ENCODE data around the gene LRTM1. TPM values are rescaled to one million over a fixed set of nuclear protein-coding genes. Genes with fewer than 3 reads are reported as not detected.

Gene LRTM1
- total and polyA plus RNA-seq, 2 of the 13 experiments (the other 11 are each of a cell fraction or from before 2014, with no cell fraction given) = not detected

DNA sequence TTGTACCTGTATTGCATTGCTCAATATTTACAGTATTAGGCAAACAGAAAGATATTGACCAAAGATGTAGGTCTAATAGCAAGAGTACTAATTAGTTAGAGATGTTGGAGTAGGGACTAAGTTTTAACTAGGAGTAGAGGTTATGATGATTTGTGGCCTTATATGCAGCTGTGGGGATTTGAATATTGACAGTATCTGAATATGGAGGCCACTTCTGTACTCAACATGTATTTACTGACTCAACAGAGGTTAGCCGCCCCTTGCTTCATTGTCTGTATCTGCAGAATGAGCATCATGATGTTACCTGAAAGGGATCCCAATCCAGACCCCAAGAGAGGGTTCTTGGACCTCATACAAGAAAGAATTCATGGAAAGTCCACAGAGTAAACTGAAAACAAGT lies 49.6 kb upstream of the LRTM1 start:
- no peaks in the 10 kb centered on the region for H3K9me3 ChIP-seq (ENCODE audit: low read length)
- H4K20me1 ChIP-seq (ENCODE audit: insufficient read depth, low read length) = no peaks in the 10 kb centered on the region
- ChIA-PET CTCF (ENCODE audit: low intra/inter-chr PET ratio, low total read pairs) (no interaction called here), POLR2A (no interaction called here)
- no peaks in the 10 kb centered on the region for H3K36me3 ChIP-seq (replicated peaks in 1 of 2; ENCODE audit: control insufficient read depth in 1 of 2, insufficient read depth in 2 of 2, low read length in 2 of 2)
- DNase-seq (ENCODE audit: low spot score) (no peak), FAIRE-seq (no peak), ATAC-seq (no peak)
- H3K4me1 ChIP-seq (ENCODE audit: insufficient read depth, low read length) = no peaks in the 10 kb centered on the region
- in situ Hi-C loops (cut with HindIII; ENCODE audit: extremely low pct_ligation_motif_present, low pct_unique_long_range_greater_than_20kb) = no loop called here
- no peak overlapping the region for H3K4me2 ChIP-seq (ENCODE audit: low read depth, low read length)
- H3K27ac ChIP-seq (ENCODE audit: extremely low read length, insufficient read depth, low read length) = no peak overlapping the region
- TF ChIP-seq, protein P1, sequence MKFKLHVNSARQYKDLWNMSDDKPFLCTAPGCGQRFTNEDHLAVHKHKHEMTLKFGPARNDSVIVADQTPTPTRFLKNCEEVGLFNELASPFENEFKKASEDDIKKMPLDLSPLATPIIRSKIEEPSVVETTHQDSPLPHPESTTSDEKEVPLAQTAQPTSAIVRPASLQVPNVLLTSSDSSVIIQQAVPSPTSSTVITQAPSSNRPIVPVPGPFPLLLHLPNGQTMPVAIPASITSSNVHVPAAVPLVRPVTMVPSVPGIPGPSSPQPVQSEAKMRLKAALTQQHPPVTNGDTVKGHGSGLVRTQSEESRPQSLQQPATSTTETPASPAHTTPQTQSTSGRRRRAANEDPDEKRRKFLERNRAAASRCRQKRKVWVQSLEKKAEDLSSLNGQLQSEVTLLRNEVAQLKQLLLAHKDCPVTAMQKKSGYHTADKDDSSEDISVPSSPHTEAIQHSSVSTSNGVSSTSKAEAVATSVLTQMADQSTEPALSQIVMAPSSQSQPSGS (CRISPR knock-in tag; IDR thresholded peaks at IDR 0.05) = no peak
- TF ChIP-seq PREB (CRISPR knock-in tag; IDR thresholded peaks at IDR 0.05) (no peak), ISL2 (CRISPR knock-in tag; IDR thresholded peaks at IDR 0.05) (no peak), ZSCAN29 (CRISPR knock-in tag; conservative IDR thresholded peaks at IDR 0.05) (no peak), REL (CRISPR knock-in tag; conservative IDR thresholded peaks at IDR 0.05) (no peak), CCDC6 (CRISPR knock-in tag; IDR thresholded peaks at IDR 0.05) (no peak), ZNF12 (CRISPR knock-in tag; IDR thresholded peaks at IDR 0.05) (no peak), KAT8 (CRISPR knock-in tag; IDR thresholded peaks at IDR 0.05) (no peak), ZNF629 (CRISPR knock-in tag; conservative IDR thresholded peaks at IDR 0.05) (no peak), ZNF569 (CRISPR knock-in tag; IDR thresholded peaks at IDR 0.05; ENCODE audit: borderline replicate concordance) (no peak), ETS1 (CRISPR knock-in tag; IDR thresholded peaks at IDR 0.05) (no peak), ZBTB34 (CRISPR knock-in tag; IDR thresholded peaks at IDR 0.05) (no peak), HCFC1 (IDR thresholded peaks at IDR 0.05; ENCODE audit: low read depth, low read length) (no peak)
- TF ChIP-seq, protein P2, sequence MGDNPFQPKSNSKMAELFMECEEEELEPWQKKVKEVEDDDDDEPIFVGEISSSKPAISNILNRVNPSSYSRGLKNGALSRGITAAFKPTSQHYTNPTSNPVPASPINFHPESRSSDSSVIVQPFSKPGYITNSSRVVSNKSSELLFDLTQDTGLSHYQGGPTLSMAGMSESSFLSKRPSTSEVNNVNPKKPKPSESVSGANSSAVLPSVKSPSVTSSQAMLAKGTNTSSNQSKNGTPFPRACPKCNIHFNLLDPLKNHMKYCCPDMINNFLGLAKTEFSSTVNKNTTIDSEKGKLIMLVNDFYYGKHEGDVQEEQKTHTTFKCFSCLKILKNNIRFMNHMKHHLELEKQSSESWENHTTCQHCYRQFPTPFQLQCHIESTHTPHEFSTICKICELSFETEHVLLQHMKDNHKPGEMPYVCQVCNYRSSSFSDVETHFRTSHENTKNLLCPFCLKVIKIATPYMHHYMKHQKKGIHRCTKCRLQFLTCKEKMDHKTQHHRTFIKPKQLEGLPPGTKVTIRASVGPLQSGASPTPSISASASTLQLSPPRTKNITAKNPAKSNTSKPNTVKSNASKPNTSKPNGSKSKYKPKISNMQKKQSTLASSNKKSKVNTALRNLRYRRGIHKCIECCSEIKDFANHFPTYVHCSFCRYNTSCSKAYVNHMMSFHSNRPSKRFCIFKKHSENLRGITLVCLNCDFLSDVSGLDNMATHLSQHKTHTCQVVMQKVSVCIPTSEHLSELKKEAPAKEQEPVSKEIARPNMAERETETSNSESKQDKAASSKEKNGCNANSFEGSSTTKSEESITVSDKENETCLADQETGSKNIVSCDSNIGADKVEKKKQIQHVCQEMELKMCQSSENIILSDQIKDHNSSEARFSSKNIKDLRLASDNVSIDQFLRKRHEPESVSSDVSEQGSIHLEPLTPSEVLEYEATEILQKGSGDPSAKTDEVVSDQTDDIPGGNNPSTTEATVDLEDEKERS (CRISPR knock-in tag; IDR thresholded peaks at IDR 0.05) = no peak
- no peaks in the 10 kb centered on the region for H3K79me2 ChIP-seq (ENCODE audit: insufficient read depth, low read length)
- H3K9ac ChIP-seq (ENCODE audit: insufficient read depth, low read depth, low read length) = no peak overlapping the region
- H3K4me3 ChIP-seq (replicated peaks in 1 of 3; ENCODE audit: insufficient read depth in 1 of 3, low read depth in 2 of 3, low read length in 3 of 3) = no peak overlapping the region
- no peaks in the 10 kb centered on the region for H3K27me3 ChIP-seq (ENCODE audit: control insufficient read depth in 1 of 2, insufficient read depth in 2 of 2, low read length in 2 of 2)
- 92% methylated on average over 1 of the region's 1 CpG for WGBS (ENCODE audit: low lambda C conversion rate)
- no TSS peak for BruUV-seq (replicated peaks)
- intact Hi-C loops (cut with micrococcal nuclease; ENCODE audit: unreplicated experiment) = no loop called here
- H2AFZ ChIP-seq (ENCODE audit: low read length) = no peak overlapping the region

Data from HepG2 (cell line).